HCEC 1CT (cell line): ENCODE measurements around the gene MIGA2.

Source experiments
- DNase-seq: peaks from one replicate; pipeline ENCODE4 v3.0.0-alpha.2; 2017

Gene MIGA2

GRCh38 chr9:129038109-129038852 lies 1.9 kb downstream of the MIGA2 start:
- DNase-seq = no peak

DNA sequence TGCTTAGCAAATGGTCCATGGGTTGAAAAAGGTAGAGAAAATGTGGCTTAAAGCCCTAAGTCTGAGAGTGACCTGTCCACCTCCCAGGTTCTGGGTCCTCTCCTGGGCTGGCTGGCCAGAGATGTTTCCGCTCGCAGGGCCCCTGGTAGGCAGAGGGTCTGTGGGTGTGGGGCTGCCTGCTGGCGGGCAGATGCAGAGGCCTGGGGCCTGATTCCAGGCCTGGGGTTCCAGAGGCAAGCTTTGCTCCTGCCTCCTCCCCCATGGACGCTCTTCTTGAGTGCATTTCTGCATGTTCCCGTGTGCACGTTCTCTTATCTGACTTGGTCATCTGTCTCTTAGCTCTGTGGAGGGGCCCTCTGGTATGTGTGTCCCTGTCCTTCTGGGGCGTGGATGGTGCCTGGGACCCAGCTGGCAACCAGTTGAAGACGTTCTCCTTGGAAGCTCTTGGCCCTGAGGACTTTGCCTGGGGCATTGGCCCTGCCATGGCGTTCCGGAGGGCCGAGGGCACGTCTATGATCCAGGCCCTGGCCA lies 3.8 kb downstream of the MIGA2 start:
- DNase-seq = no peak

DNA sequence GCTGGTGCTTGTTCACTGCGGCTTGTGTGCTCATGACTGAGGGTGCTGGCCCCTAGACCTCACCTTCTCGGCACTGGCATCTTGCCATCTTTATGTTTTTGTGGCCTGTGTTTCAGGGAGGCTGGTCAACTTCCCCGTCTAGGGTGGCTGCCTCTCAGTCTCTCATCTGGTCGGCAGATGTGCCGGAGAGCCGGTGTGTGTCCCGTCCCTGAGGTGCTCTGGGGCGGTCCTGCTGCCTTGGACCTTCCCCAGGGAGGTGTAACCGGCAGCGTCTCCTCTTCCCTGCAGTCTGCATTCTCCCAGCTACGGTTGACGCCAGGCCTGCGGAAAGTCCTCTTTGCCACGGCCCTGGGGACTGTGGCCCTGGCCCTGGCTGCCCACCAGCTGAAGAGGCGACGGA lies 5.6 kb downstream of the MIGA2 start:
- no peak for DNase-seq

GRCh38 chr9:129052592-129052991 lies 16.2 kb downstream of the MIGA2 start:
- no peak for DNase-seq

DNA sequence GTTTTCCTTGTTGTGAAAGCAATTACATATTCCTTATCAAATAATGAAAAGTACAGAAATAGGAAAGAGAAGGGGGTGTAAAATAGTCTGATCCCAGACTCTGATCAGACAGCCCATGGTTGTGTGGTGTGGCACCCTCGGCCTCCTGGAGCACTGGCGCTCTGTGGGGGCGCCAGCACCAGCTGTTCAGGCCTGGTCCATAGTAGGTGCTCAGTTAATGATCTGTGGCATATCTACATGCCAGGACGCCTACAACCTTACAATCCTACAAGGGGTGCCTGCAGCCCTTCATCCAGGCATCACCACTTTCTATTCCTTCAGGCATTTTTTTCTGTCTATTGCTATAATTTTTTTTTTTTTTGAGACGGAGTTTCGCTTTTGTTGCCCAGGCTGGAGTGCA lies 16.6 kb downstream of the MIGA2 start:
- DNase-seq = no peak

- DNase-seq = peak; percentile 14
Observed at GRCh38 chr9:129054163-129054851, 17.9 kb downstream of the MIGA2 start.

DNA sequence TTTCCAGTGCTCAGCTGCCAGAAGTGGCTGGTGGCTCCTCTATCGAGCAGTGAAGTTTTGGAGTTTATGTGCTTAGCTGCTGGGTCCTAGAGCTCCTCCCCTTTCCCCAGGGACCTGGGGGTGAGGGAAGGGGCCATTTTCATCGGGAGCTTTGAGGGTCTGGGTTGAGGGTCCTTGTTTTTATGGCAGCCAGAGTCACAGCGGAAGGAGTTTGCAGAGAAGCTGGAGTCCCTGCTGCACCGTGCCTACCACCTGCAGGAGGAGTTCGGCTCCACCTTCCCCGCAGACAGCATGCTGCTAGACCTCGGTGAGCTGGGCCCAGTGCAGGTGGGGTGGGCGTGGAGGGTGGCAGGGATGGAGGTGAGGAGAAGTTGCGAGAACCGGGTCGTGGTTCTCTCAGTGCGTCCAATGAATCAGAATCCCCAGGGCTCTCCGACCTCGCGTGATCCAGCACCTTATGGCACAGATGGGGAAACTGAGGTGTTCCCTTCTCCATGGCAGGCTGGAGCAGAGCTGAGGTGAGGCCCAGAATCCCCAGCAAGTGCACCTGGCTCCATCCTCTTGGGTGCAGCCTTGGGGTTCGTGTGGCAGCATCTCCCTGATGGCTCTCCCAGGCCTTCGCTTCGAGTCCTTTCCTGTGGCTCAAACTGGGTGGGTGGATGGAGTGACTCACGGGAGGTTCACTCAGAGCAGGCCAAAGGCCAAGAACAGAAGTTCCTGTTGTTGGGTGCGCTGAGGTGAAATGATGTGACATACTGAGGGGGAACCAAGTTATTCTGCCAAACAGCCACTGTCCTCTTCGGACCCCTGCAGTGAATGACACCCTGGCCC lies 22.8 kb downstream of the MIGA2 start:
- DNase-seq = peak; percentile 70

- no peak for DNase-seq
Observed at GRCh38 chr9:129059796-129060785, 23.7 kb downstream of the MIGA2 start.

DNA sequence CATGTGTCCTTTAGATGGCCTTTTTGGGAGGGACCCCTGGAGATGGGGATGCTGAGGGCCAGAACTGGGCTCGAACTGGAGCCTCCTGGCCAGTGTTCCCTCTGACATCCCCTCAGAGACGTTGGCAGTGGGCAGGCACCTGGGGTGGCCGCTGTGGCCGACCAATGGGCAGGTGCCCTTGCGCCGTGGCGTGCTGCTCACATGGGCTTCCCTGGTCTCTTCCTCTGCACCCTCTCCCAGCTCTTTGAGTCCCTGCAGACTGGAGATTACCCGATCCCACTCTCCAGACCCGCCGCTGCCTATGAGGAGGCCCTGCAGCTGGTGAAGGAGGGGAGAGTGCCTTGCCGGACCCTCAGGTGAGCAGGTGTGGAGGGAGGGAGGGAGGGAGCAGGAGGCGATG lies 24.6 kb downstream of the MIGA2 start:
- DNase-seq = no peak

- no peak for DNase-seq
Observed at GRCh38 chr9:129063061-129063460, 26.6 kb downstream of the MIGA2 start.

- DNase-seq = no peak
Observed at GRCh38 chr9:129064499-129064908, 28.1 kb downstream of the MIGA2 start.

GRCh38 chr9:129068110-129068509 lies 31.7 kb downstream of the MIGA2 start:
- DNase-seq = no peak

DNA sequence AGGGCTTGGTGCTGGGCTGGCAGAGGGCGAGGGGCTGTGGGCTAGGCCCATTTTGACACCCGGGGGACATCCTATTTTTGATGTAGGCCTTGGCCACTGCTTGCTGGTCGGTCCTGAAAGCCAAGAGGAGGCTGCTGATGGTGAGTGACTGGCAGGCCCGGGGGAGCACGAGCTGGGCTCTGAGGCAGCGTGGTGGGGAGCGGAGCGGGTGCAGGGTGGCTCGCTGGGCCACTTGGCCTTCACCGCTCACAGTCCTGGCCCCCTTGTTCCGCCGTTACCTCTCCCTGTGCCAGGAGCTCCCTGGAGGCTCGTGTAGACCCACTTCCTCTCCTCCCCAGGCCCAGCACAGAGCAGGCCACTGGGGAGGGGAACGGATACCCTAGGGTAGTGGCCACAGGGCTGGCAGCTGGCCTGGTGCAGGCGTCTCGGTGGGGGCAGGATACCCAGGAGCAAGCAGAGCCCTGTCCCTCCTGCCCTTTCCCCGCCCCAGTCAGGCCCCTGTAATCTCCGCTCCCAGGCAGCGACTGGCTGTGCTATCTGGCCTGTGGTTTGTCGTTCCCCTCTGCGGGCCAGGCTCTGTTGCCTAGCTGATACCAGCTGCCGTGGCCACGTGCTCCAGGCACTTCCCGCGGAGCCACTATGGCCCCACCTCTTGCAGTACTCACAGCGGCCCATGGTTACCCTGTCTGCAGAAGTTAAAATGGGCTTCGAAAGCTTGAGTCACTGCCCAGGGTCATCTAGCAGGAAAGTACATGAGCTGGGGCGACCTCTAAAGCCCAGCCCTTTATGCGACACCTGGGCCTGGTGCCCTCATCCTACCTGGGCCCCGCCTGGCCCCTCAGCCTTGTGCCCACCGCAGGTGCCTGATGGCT lies 32.8 kb downstream of the MIGA2 start:
- DNase-seq = no peak

DNA sequence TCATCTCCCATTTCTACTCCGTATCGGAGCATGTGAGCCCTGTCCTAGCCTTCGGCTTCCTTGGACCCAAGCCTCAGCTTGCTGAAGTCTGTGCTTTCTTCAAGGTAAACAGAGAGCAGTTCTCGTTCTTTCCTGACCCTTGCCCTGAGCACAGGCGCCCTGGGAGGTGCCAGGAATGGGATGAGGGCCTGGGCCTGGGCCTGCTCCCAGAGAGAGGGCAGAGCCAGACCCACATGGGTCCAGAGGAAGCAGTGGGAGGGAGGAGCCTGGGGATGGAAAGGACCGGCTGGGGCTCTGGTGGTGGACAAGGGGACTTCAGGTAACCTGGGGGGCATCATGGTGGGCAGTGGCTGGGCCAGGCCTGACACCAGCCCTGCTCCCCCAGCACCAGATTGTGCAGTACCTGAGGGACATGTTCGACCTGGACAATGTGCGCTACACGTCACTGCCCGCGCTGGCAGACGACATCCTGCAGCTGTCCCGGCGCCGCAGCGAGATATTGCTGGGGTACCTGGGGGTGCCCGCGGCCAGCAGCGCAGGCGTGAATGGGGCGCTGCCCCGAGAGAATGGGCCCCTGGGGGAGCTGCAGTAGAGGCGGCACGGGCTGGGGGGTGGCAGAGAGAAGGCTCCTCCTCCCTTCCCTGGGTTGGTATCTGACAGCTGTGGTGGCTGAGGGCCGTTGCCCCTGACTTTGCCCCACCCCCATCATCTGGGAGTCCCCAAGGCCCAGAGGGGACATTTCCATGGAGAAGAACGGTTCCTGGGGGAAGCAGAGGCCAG lies 33.6 kb downstream of the MIGA2 start:
- no peak for DNase-seq

- no peak for DNase-seq
Observed at GRCh38 chr9:129070696-129071525, 34.5 kb downstream of the MIGA2 start.

- DNase-seq = no peak
Observed at GRCh38 chr9:129071526-129072126, 35.2 kb downstream of the MIGA2 start.

- DNase-seq = no peak
Observed at GRCh38 chr9:129072171-129072570, 35.7 kb downstream of the MIGA2 start.

DNA sequence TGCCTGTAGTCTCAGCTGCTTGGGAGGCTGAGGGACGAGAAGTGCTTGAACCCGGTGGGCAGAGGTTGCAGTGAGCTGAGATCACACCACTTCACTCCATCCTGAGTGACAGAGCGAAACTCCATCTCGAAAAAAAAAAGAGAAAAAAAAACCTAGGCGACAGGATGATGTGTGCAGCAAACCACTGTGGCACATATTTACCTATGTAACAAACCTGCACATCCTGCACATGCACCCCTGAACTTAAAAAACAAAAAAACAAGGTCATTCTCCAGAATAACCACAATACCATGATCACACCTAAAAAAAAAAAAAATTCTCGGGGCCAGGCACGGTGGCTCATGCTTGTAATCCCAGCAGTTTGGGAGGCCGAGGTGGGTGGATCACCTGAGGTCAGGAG lies 37.0 kb downstream of the MIGA2 start:
- DNase-seq = no peak

GRCh38 chr9:129074106-129074505 lies 37.7 kb downstream of the MIGA2 start:
- DNase-seq = no peak
